Psoas muscle (tissue), 8 donors: Measurements from ENCODE around the gene SIM1. TPM values are rescaled to one million over a fixed set of nuclear protein-coding genes. Genes with fewer than 3 reads are reported as not detected.

Experiments
- ATAC-seq, 4 donors: fragments of 200-7000 bp; cut with Tn5 transposase; one replicate each; pipeline ENCODE4 v1.9.1; 2020; ENCODE audit warnings: moderate library complexity in 3 of 4, mild to moderate bottlenecking in 2 of 4
- DNase-seq, 2 donors: peaks; one replicate each; pipeline ENCODE4 v3.0.0-alpha.2; 2020
- H3K27ac ChIP-seq: fragments of 200-600 bp; one replicate; pipeline ENCODE4 v1.8.0; 2022
- H3K27me3 ChIP-seq, 3 donors: fragments of 200-600 bp in 1 of 3; one replicate each; pipeline versions ENCODE4 v1.6.1 to v1.8.0; 2013 to 2022; ENCODE audit warnings: low read length in 2 of 3, mild to moderate bottlenecking in 2 of 3, moderate library complexity in 1 of 3; ENCODE audit not compliant: insufficient read depth in 3 of 3
- H3K36me3 ChIP-seq, 2 donors: fragments of 200-600 bp in 1 of 2; one replicate each; pipeline versions ENCODE4 v1.6.1 to v1.8.0; 2013 to 2022; ENCODE audit warnings: low read depth in 1 of 2, mild to moderate bottlenecking in 1 of 2, moderate library complexity in 1 of 2; ENCODE audit not compliant: insufficient read depth in 1 of 2
- H3K4me1 ChIP-seq: fragments of 200-600 bp; one replicate; pipeline ENCODE4 v1.8.0; 2022
- H3K4me3 ChIP-seq: fragments of 200-600 bp; one replicate; pipeline ENCODE4 v1.8.0; 2022; ENCODE audit warnings: mild to moderate bottlenecking
- H3K9me3 ChIP-seq: fragments of 200-600 bp; one replicate; pipeline ENCODE4 v1.8.0; 2022
- WGBS, 3 donors: extraction: QIAGEN DNeasy Blood & Tissue Kit; methylation state at CpG; one replicate each; pipeline versions ENCODE4 v1.1.6 to v1.1.7; 2013; 5-methylcytosine and 5-hydroxymethylcytosine counted together
- intact Hi-C, 2 donors: fragments of 100-400 bp; cut with DNase I; formaldehyde crosslinking; loops; one replicate each; pipeline versions ENCODE4 v1.11.0 to v1.14.2; 2022
- polyA plus RNA-seq, 3 donors: library from polyadenylated mRNA; stranded (reverse); fragments of 200-250 nt; gene quantifications; one replicate each; pipeline ENCODE4 v1.2.3, GENCODE V29; 2013
- total RNA-seq, 4 donors: library from RNA; stranded (reverse); fragmentation: NEBNext Ultra II Directional in 2 of 4; extraction: Animal tissue kit (Norgen Biotek cat#: 25700) in 2 of 4; gene quantifications; one replicate each; pipeline versions ENCODE4 v1.2.1 to v1.2.4, GENCODE V29; 2021 to 2023
- TF ChIP-seq, protein P1 (sequence below): fragments of 200-600 bp; IDR thresholded peaks from one replicate; pipeline ENCODE4 v1.8.0; 2022; ENCODE audit warnings: antibody characterized with exemption
- donor health status: healthy with polysubstance abuse.
- donor health status: DM: no; HTN: no; CAD: no; lungs with moderate emphysema.
- donor health status: Bipolar disorder and iron deficiency.
- donor health status: healthy.
- donor health status: DM: yes; HTN: yes; CAD: no.
- donor health status: DM: no; HTN: no; CAD: no.
- donor health status: DM: no; HTN: no; CAD: no.
- donor health status: DM: yes; HTN: yes; CAD: no.

The SIM1 gene
- total and polyA plus RNA-seq, 7 donors, result 0.60 to 14.4 (median 4.7) TPM

DNA sequence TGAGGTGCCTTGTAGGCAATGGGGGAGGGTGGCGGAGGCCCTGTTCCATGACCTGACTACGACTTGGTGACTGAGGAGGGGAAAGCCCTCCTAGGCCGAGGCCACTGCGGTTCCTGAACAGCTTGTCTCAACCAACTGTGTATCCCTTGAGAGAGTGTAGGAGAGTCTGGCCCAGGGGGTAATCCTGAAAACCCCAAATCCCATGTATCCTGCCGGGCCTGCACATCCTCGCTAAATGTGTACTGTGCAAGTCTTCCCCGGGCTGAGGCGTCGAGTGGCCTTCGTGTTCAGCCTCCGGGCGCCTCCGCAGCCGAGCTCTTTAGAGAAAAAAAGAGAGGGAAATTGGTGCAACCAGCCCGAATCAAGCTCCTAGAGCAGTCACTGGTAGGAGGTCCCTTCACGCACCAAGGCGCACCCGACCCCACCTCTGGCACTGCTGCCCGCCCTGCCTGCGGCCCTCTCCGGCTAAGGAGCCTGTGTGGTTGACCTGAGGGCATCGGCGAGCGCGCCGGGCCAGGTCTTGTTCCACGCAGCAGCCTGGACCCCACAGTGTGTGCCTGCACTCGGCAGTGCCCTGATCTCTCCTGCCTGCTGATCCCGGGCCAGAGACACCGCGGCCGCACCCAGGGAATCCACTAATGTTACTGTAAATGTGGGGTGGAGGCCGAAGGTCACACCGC lies 7.3 kb downstream of the SIM1 start:
- TF ChIP-seq, protein P1, sequence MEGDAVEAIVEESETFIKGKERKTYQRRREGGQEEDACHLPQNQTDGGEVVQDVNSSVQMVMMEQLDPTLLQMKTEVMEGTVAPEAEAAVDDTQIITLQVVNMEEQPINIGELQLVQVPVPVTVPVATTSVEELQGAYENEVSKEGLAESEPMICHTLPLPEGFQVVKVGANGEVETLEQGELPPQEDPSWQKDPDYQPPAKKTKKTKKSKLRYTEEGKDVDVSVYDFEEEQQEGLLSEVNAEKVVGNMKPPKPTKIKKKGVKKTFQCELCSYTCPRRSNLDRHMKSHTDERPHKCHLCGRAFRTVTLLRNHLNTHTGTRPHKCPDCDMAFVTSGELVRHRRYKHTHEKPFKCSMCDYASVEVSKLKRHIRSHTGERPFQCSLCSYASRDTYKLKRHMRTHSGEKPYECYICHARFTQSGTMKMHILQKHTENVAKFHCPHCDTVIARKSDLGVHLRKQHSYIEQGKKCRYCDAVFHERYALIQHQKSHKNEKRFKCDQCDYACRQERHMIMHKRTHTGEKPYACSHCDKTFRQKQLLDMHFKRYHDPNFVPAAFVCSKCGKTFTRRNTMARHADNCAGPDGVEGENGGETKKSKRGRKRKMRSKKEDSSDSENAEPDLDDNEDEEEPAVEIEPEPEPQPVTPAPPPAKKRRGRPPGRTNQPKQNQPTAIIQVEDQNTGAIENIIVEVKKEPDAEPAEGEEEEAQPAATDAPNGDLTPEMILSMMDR, result no peak
- ATAC-seq, result peak in 3 of 4 donors; percentile 39 to 46 (median 45)
- DNase-seq, result peak in 1 of 2 donors; percentile 66
- Histone ChIP-seq H3K4me3 (peak overlapping the region; percentile 84), H3K27ac (peak overlapping the region; percentile 96), H3K27me3 (peaks cover 0 to 42% (median 3%) of the 10 kb centered on the region in 3 donors), H3K4me1 (peaks cover 13% of the 10 kb centered on the region), H3K9me3 (no peaks in the 10 kb centered on the region), H3K36me3 (no peaks in the 10 kb centered on the region)
- 11 to 20% (median 18%) methylated on average over 33 to 34 of the region's 34 CpGs for WGBS, 3 donors
- intact Hi-C loops, result no loop called here

DNA sequence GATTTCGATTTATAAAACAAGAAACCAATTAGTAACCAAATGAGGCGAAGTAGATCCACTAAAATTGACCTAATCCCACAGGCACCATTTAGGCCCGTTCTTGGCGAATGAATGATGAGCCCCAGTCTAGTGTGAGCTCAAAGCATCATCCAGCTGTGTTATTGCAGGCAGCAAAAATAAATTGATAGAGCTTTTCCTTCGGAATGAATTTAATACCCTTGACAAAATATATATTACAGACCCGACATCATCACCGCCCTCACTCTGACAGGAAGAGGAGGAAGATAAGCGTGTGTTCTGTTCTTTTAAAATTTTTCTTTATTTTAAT lies 7.8 kb downstream of the SIM1 start:
- no peak for ATAC-seq
- H3K9me3 ChIP-seq, result no peaks in the 10 kb centered on the region
- TF ChIP-seq, protein P1, result no peak
- 21 to 38% (median 26%) methylated on average over 8 of the region's 8 CpGs for WGBS, 3 donors
- peak overlapping the region; percentile 96 for H3K27ac ChIP-seq
- peaks cover 15% of the 10 kb centered on the region for H3K4me1 ChIP-seq
- intact Hi-C loops, result no loop called here
- no peak for DNase-seq
- no peaks in the 10 kb centered on the region for H3K36me3 ChIP-seq
- H3K27me3 ChIP-seq, result peaks cover 0 to 46% (median 3%) of the 10 kb centered on the region in 3 donors
- peak overlapping the region; percentile 84 for H3K4me3 ChIP-seq

GRCh38 chr6:100456141-100456907 lies 8.4 kb downstream of the SIM1 start:
- ATAC-seq (no peak), DNase-seq (no peak)
- H3K4me1 ChIP-seq, result peaks cover 15% of the 10 kb centered on the region
- TF ChIP-seq, protein P1, result no peak
- peak overlapping the region; percentile 84 for H3K4me3 ChIP-seq
- peaks cover 0 to 43% (median 3%) of the 10 kb centered on the region in 3 donors for H3K27me3 ChIP-seq
- no peaks in the 10 kb centered on the region for H3K9me3 ChIP-seq
- H3K27ac ChIP-seq, result peak overlapping the region; percentile 96
- 7 to 12% (median 7%) methylated on average over 24 of the region's 24 CpGs for WGBS, 3 donors
- intact Hi-C loops, result no loop called here
- H3K36me3 ChIP-seq, result no peaks in the 10 kb centered on the region

DNA sequence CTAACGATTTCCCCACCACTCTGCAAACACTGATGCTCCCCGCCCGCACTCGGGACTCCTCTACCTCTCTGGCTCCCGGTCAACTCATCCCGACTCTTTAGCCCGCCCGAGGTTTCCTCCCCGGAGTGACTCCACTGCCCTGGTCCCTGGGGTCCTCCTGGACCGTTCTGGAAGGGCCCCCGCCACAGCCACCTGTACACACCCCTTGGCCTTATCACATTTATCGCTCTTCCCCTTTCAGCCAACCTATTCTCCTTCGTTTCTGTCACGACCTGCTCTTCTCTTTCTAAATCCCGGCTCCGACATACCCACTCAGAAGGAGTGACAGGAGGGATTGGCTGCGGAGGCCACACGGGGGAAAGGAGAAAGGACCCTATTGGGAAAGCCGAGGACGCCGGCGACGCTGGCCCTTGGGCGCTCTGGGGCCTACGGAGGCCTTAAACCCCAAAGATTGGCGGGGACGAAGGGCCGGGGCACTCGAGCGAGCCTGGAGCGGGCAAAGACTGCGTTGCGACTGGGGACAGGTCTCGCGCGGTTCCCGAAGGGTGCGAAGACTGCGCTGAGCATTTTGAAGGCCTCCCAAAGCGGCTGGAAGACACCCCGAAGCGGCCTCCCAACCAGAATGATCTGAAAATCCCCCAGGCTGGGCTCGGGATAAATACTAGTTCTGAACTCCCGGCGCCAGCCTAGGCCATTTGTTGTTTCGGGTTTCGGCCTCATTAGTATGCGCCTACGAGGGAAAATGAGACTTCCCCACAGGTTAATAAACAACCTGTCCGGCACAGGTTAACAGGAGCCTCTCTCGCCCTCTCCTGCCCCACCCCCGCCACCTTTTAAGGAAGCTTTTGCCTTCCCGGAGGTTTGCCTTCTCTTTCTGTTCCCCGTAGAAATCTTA lies 9.2 kb downstream of the SIM1 start:
- intact Hi-C loops, result no loop called here
- H3K9me3 ChIP-seq, result no peaks in the 10 kb centered on the region
- H3K4me1 ChIP-seq, result peaks cover 15% of the 10 kb centered on the region
- TF ChIP-seq, protein P1, result no peak
- H3K36me3 ChIP-seq, result peaks cover 0 to 5% of the 10 kb centered on the region in 2 donors
- peak in 3 of 4 donors; percentile 12 to 42 (median 16) for ATAC-seq
- peak overlapping the region; percentile 96 for H3K27ac ChIP-seq
- DNase-seq, result peak in 1 of 2 donors; percentile 64
- H3K27me3 ChIP-seq, result peaks cover 0 to 40% (median 3%) of the 10 kb centered on the region in 3 donors
- 6 to 10% (median 9%) methylated on average over 53 to 54 of the region's 54 CpGs for WGBS, 3 donors
- peak overlapping the region; percentile 84 for H3K4me3 ChIP-seq
